Thyroid gland (tissue), 4 donors: ENCODE measurements around the gene GABPB2. TPM values are rescaled to one million over a fixed set of nuclear protein-coding genes. Genes with fewer than 3 reads are reported as not detected.
A peak's percentile ranks its signal among the peaks of the same experiment; 100 is the strongest.

Source experiments
- DNase-seq, 2 donors: peaks; one replicate each; pipeline ENCODE4 v3.0.0-alpha.2; 2019
- H3K27ac ChIP-seq, 3 donors: fragments of 200-600 bp; sonication (generic); 1 replicate in 2 of 3; 2 replicates in 1 of 3; pipeline ENCODE4 v1.5.1; 2016 to 2019; ENCODE audit warnings: mild to moderate bottlenecking in 1 of 3, moderate library complexity in 1 of 3
- H3K27me3 ChIP-seq: fragments of 200-600 bp; sonication (generic); one replicate; pipeline ENCODE4 v1.5.1; 2019
- H3K36me3 ChIP-seq, 2 donors: fragments of 200-600 bp; sonication (generic); one replicate each; pipeline ENCODE4 v1.5.1; 2016 to 2019
- H3K4me1 ChIP-seq, 2 donors: fragments of 200-600 bp; sonication (generic); one replicate each; pipeline ENCODE4 v1.5.1; 2017 to 2019
- H3K4me3 ChIP-seq, 3 donors: fragments of 200-600 bp; sonication (generic); replicated peaks in 1 of 3; 1 replicate in 2 of 3; 2 replicates in 1 of 3; pipeline ENCODE4 v1.5.1; 2016; ENCODE audit warnings: mild to moderate bottlenecking in 1 of 3
- H3K9me3 ChIP-seq: fragments of 200-600 bp; sonication (generic); one replicate; pipeline ENCODE4 v1.5.1; 2017
- CTCF ChIP-seq, 6 experiments: fragments of 200-600 bp in 3 of 6; fragments of 450-650 bp in 3 of 6; sonication (generic) in 3 of 6; IDR thresholded peaks; one replicate each; pipeline ENCODE4 v1.5.1; 2016 to 2019; ENCODE audit warnings: antibody characterized with exemption in 6 of 6, mild to moderate bottlenecking in 2 of 6, inconsistent platforms in 1 of 6, moderate library complexity in 1 of 6
- POLR2A ChIP-seq, 2 donors: fragments of 450-650 bp; IDR thresholded peaks; one replicate each; pipeline ENCODE4 v1.6.1; 2017; ENCODE audit warnings: antibody characterized with exemption in 2 of 2, mild to moderate bottlenecking in 2 of 2, moderate library complexity in 1 of 2
- WGBS, 2 donors: methylation state at CpG; one replicate each; pipeline ENCODE4 v1.1.5; 2017; 5-methylcytosine and 5-hydroxymethylcytosine counted together
- intact Hi-C: fragments of 100-400 bp; cut with DNase I; formaldehyde crosslinking; loops from one replicate; pipeline ENCODE4 v1.15.1; 2023
- total RNA-seq, 4 donors: library from RNA; depleted of rRNA; stranded (reverse); fragments of >200 nt; gene quantifications; one replicate each; pipeline ENCODE4 v1.2.3, GENCODE V29; 2016

GABPB2 gene
- total RNA-seq, 4 donors from 2014 or later = 14.9 to 22.2 (median 18.3) TPM

DNA sequence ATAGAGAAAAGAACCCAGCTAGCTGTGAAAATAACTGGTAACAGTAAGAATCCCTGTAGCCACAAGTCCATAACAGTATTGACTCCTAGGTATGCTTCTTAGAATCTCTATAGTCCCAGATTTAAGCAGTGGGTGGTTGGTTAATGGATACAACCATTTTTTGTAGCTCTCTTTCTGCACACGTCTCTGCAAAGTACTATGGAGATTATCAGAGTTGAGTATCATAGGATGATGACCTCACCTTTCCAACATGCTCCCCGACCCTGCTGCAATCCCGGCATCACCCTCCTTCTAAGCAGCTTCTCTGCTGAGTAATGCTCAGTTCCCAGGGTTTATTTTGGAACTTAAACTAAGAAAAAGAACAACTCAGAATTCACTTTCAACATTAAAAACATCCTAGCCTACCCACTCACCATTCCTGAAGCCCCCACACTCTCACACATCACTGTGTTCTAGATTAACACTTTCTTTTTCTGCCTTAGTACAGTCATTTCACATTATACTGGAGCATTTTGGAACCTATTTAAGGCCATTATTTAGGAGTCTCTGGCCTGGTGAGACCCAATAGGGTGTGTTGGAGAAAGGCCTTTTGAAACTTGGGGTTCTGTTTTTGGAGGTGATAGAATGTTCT lies 7.7 kb upstream of the GABPB2 start:
- intact Hi-C loops = no loop called here
- Histone ChIP-seq H3K27ac (no peak overlapping the region), H3K4me1 (peaks cover 6 to 7% of the 10 kb centered on the region in 2 donors), H3K36me3 (no peaks in the 10 kb centered on the region), H3K9me3 (no peaks in the 10 kb centered on the region), H3K27me3 (no peaks in the 10 kb centered on the region), H3K4me3 (no peak overlapping the region)
- no peak for DNase-seq
- TF ChIP-seq CTCF (IDR thresholded peaks at IDR 0.05) = no peak
- no peak for TF ChIP-seq POLR2A (IDR thresholded peaks at IDR 0.05)
- 86 to 89% methylated on average over 3 of the region's 3 CpGs for WGBS, 2 donors

GRCh38 chr1:151065089-151065645 lies 5.4 kb upstream of the GABPB2 start:
- DNase-seq = no peak
- no peak overlapping the region for H3K4me3 ChIP-seq
- H3K27me3 ChIP-seq = no peaks in the 10 kb centered on the region
- no peak for TF ChIP-seq POLR2A (IDR thresholded peaks at IDR 0.05)
- TF ChIP-seq CTCF (IDR thresholded peaks at IDR 0.05) = no peak
- no peak overlapping the region for H3K27ac ChIP-seq
- peaks cover 7 to 8% of the 10 kb centered on the region in 2 donors for H3K4me1 ChIP-seq
- H3K36me3 ChIP-seq = no peaks in the 10 kb centered on the region
- H3K9me3 ChIP-seq = no peaks in the 10 kb centered on the region
- intact Hi-C loops = no loop called here

DNA sequence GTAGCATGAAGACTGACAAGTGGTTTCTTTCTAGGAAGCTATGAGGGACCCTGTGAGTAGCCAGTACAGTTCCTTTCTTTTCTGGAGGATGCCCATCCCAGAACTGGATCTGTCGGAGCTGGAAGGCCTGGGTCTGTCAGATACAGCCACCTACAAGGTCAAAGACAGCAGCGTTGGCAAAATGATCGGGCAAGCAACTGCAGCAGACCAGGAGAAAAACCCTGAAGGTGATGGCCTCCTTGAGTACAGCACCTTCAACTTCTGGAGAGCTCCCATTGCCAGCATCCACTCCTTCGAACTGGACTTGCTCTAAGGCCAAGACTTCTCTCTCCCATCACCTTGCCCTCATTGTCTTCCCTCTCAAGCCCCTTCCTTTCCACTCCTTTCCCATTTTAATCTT lies 3.4 kb upstream of the GABPB2 start:
- WGBS, 2 donors = 78 to 81% methylated on average over 4 of the region's 4 CpGs
- no peak overlapping the region for H3K4me3 ChIP-seq
- H3K36me3 ChIP-seq = no peaks in the 10 kb centered on the region
- H3K4me1 ChIP-seq = peaks cover 7 to 8% of the 10 kb centered on the region in 2 donors
- peak overlapping the region in 2 of 3 donors; percentile 20 to 39 for H3K27ac ChIP-seq
- DNase-seq = no peak
- H3K9me3 ChIP-seq = no peaks in the 10 kb centered on the region
- TF ChIP-seq POLR2A (IDR thresholded peaks at IDR 0.05) (no peak), CTCF (IDR thresholded peaks at IDR 0.05) (no peak)
- H3K27me3 ChIP-seq = no peaks in the 10 kb centered on the region
- intact Hi-C loops = no loop called here

DNA sequence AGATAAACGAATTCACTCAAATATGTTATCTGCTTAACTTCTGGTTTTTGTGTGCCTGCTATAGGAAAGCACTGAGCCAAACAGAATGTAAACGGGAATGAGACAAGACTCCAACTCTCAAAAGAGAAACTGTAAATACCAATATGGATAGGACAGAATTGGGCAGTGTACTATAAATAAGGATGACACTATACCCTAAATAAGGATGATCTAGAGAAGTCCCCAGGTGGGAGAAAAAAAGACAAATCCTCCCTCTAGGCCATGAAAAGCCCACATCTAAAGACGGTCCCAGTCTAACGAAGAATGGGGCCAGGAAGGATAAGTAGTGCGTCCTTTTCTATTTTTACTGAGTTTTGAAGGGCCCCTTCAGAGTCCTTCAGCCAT lies 1.5 kb upstream of the GABPB2 start:
- intact Hi-C loops = no loop called here
- no peak for DNase-seq
- H3K27me3 ChIP-seq = no peaks in the 10 kb centered on the region
- H3K27ac ChIP-seq = peak overlapping the region; percentile 95 to 99 (median 98)
- WGBS, 2 donors = 46 to 67% methylated on average over 5 of the region's 5 CpGs
- no peaks in the 10 kb centered on the region for H3K36me3 ChIP-seq
- TF ChIP-seq POLR2A (IDR thresholded peaks at IDR 0.05) (peak in 1 of 2 donors; percentile 30), CTCF (IDR thresholded peaks at IDR 0.05) (no peak)
- H3K4me3 ChIP-seq = no peak overlapping the region
- H3K4me1 ChIP-seq = peaks cover 7 to 8% of the 10 kb centered on the region in 2 donors
- no peaks in the 10 kb centered on the region for H3K9me3 ChIP-seq

- H3K27ac ChIP-seq = no peak overlapping the region
- WGBS, 2 donors = 84 to 89% methylated on average over 13 of the region's 13 CpGs
- no peaks in the 10 kb centered on the region for H3K36me3 ChIP-seq
- no peaks in the 10 kb centered on the region for H3K27me3 ChIP-seq
- H3K4me1 ChIP-seq = peaks cover 7 to 8% of the 10 kb centered on the region in 2 donors
- H3K9me3 ChIP-seq = no peaks in the 10 kb centered on the region
- no peak for DNase-seq
- H3K4me3 ChIP-seq = no peak overlapping the region
- TF ChIP-seq POLR2A (IDR thresholded peaks at IDR 0.05) (no peak), CTCF (IDR thresholded peaks at IDR 0.05) (no peak)
- intact Hi-C loops = no loop called here
These were observed 1.7 kb downstream of the GABPB2 start for GRCh38 chr1:151072224-151072623.
